ENCODE measurements around the gene FGD2. TPM values are rescaled to one million over a fixed set of nuclear protein-coding genes. Genes with fewer than 3 reads are reported as not detected.

The FGD2 gene
- total and polyA plus RNA-seq, 9 of the 15 experiments (the other 6 are each of a cell fraction or from before 2014, with no cell fraction given): 0.09 TPM; not detected in 8

DNA sequence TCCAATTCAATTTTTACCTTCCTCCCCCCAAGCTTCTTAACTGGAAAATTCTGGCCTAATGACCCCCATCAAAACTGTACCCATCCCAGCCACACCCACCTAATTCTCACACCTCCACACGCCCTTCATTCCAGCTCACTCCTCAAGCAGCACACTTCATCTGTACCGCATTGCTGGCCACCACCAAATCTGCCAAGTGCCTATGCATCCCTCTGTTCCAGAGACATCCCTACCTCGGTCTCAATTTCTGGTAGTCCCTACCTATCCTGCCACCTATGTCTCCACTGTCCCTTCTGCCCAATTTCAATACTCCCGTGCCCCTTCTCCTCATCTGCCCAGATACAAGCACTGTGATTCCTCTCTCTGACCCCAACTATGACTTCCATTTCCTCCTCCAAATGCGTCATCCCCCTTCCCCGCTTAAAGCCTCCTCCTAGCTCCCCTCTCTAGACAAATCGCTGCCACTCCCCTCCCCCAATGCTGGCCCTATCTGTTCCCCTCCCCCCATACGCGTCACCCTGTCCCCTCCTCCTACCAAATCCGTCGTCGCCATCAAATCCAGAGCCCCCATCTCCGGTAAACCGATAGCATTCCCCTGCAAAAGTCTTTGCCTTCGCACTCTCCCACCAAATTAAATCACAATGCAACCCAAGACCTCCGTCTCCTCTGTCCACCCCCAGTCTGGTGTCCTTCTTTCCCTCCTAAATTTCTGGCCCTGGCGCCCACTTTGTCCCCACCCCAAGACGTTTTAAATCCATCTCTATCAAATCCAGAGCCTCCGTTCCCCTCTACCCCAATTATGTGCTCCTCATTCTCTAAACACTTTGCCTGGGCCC is 20.7 kb upstream of the FGD2 start (continued):
- TF ChIP-seq JUND (IDR thresholded peaks at IDR 0.05; ENCODE audit: borderline replicate concordance, low read depth, low read length) (peak; percentile 70), JUND (tag; IDR thresholded peaks at IDR 0.05; ENCODE audit: borderline replicate concordance, low read depth, low read length) (peak; percentile 31; the same call in 1 of the 3 replicates), TAF15 (IDR thresholded peaks at IDR 0.05; ENCODE audit: low read depth, low read length) (no peak), ZNF263 (CRISPR knock-in tag; IDR thresholded peaks at IDR 0.05; ENCODE audit: borderline replicate concordance) (no peak), MTA3 (IDR thresholded peaks at IDR 0.05; ENCODE audit: borderline replicate concordance) (no peak), ZKSCAN3 (CRISPR knock-in tag; IDR thresholded peaks at IDR 0.05) (no peak), HDAC3 (IDR thresholded peaks at IDR 0.05; ENCODE audit: borderline replicate concordance, partially characterized antibody) (no peak), TCF7L2 (IDR thresholded peaks at IDR 0.05; ENCODE audit: low read depth, low read length) (no peak), ZNF79 (CRISPR knock-in tag; IDR thresholded peaks at IDR 0.05; ENCODE audit: low read depth) (no peak), ZBED1 (IDR thresholded peaks at IDR 0.05) (0 out of 2 replicates have a peak, but pooled peaks have one; percentile 16), BHLHE40 (IDR thresholded peaks at IDR 0.05; ENCODE audit: low read length) (no peak), NBN (IDR thresholded peaks at IDR 0.05; ENCODE audit: low read depth) (0 out of 2 replicates have a peak, but pooled peaks have one; percentile 58), ZKSCAN1 (IDR thresholded peaks at IDR 0.05; ENCODE audit: low read depth, low read length) (no peak)
- TF ChIP-seq, protein P1, sequence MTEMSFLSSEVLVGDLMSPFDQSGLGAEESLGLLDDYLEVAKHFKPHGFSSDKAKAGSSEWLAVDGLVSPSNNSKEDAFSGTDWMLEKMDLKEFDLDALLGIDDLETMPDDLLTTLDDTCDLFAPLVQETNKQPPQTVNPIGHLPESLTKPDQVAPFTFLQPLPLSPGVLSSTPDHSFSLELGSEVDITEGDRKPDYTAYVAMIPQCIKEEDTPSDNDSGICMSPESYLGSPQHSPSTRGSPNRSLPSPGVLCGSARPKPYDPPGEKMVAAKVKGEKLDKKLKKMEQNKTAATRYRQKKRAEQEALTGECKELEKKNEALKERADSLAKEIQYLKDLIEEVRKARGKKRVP (CRISPR knock-in tag; IDR thresholded peaks at IDR 0.05): 0 out of 2 replicates have a peak, but pooled peaks have one; percentile 32
- TF ChIP-seq, protein P2, sequence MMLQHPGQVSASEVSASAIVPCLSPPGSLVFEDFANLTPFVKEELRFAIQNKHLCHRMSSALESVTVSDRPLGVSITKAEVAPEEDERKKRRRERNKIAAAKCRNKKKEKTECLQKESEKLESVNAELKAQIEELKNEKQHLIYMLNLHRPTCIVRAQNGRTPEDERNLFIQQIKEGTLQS (IDR thresholded peaks at IDR 0.05): peak; percentile 71
- TF ChIP-seq, protein P2 (CRISPR knock-in tag; conservative IDR thresholded peaks at IDR 0.05): no peak
- TF ChIP-seq, protein P3, sequence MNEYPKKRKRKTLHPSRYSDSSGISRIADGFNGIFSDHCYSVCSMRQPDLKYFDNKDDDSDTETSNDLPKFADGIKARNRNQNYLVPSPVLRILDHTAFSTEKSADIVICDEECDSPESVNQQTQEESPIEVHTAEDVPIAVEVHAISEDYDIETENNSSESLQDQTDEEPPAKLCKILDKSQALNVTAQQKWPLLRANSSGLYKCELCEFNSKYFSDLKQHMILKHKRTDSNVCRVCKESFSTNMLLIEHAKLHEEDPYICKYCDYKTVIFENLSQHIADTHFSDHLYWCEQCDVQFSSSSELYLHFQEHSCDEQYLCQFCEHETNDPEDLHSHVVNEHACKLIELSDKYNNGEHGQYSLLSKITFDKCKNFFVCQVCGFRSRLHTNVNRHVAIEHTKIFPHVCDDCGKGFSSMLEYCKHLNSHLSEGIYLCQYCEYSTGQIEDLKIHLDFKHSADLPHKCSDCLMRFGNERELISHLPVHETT (CRISPR knock-in tag; conservative IDR thresholded peaks at IDR 0.05 in 1 of 2, IDR thresholded peaks at IDR 0.05 in 1 of 2): no peak
- TF ChIP-seq, protein P4, sequence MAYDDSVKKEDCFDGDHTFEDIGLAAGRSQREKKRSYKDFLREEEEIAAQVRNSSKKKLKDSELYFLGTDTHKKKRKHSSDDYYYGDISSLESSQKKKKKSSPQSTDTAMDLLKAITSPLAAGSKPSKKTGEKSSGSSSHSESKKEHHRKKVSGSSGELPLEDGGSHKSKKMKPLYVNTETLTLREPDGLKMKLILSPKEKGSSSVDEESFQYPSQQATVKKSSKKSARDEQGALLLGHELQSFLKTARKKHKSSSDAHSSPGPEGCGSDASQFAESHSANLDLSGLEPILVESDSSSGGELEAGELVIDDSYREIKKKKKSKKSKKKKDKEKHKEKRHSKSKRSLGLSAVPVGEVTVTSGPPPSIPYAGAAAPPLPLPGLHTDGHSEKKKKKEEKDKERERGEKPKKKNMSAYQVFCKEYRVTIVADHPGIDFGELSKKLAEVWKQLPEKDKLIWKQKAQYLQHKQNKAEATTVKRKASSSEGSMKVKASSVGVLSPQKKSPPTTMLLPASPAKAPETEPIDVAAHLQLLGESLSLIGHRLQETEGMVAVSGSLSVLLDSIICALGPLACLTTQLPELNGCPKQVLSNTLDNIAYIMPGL (CRISPR knock-in tag; IDR thresholded peaks at IDR 0.05): no peak
- TF ChIP-seq, protein P5, sequence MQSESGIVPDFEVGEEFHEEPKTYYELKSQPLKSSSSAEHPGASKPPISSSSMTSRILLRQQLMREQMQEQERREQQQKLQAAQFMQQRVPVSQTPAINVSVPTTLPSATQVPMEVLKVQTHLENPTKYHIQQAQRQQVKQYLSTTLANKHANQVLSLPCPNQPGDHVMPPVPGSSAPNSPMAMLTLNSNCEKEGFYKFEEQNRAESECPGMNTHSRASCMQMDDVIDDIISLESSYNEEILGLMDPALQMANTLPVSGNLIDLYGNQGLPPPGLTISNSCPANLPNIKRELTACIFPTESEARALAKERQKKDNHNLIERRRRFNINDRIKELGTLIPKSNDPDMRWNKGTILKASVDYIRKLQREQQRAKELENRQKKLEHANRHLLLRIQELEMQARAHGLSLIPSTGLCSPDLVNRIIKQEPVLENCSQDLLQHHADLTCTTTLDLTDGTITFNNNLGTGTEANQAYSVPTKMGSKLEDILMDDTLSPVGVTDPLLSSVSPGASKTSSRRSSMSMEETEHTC (IDR thresholded peaks at IDR 0.05): no peak
- TF ChIP-seq, protein P6, sequence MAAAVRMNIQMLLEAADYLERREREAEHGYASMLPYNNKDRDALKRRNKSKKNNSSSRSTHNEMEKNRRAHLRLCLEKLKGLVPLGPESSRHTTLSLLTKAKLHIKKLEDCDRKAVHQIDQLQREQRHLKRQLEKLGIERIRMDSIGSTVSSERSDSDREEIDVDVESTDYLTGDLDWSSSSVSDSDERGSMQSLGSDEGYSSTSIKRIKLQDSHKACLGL (CRISPR knock-in tag; IDR thresholded peaks at IDR 0.05; ENCODE audit: borderline replicate concordance, poor library complexity, severe bottlenecking): no peak
